Stomach (tissue), 4 donors: Measurements from ENCODE around the gene ACTL7A.

Source experiments
- EP300 ChIP-seq: sonication (generic); formaldehyde crosslinking; IDR thresholded peaks from one replicate; pipeline ENCODE4 v1.6.1; 2017; ENCODE audit warnings: antibody characterized with exemption
- POLR2A ChIP-seq, 4 donors: fragments of 450-650 bp; IDR thresholded peaks; one replicate each; pipeline ENCODE4 v1.6.1; 2016; ENCODE audit warnings: antibody characterized with exemption in 4 of 4, control low read depth in 2 of 4, mild to moderate bottlenecking in 1 of 4, moderate library complexity in 1 of 4
- POLR2AphosphoS5 ChIP-seq, 3 donors: sonication (generic); formaldehyde crosslinking; IDR thresholded peaks; one replicate each; pipeline ENCODE4 v1.6.1; 2016; ENCODE audit warnings: antibody characterized with exemption in 3 of 3
- TF ChIP-seq, protein P1 (sequence below), 7 experiments: fragments of 450-650 bp in 4 of 7; fragments of 200-600 bp in 3 of 7; sonication (generic) in 3 of 7; IDR thresholded peaks; one replicate each; pipeline ENCODE4 v1.5.1; 2016 to 2019; ENCODE audit warnings: antibody characterized with exemption in 7 of 7, control low read depth in 2 of 7, mild to moderate bottlenecking in 1 of 7

DNA sequence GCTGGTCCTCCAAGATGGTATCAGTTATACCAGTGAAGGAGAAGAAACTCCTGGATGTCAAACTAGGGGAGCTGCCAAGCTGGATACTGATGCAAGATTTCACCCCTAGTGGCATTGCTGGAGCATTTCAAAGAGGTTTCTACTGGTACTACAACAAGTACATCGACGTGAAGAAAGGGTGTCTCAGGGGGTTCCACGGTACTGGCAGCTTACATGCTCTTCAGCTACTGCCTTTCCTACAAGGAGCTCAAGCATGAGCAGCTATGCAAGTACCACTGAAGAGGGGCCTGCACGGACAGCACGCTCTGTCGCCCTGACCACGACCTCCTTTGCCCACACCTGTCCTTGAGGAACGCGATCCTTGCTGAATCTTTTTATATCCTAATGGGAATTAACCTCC is 25.7 kb upstream of the ACTL7A start:
- no peak for TF ChIP-seq POLR2A (IDR thresholded peaks at IDR 0.05)
- TF ChIP-seq, protein P1, sequence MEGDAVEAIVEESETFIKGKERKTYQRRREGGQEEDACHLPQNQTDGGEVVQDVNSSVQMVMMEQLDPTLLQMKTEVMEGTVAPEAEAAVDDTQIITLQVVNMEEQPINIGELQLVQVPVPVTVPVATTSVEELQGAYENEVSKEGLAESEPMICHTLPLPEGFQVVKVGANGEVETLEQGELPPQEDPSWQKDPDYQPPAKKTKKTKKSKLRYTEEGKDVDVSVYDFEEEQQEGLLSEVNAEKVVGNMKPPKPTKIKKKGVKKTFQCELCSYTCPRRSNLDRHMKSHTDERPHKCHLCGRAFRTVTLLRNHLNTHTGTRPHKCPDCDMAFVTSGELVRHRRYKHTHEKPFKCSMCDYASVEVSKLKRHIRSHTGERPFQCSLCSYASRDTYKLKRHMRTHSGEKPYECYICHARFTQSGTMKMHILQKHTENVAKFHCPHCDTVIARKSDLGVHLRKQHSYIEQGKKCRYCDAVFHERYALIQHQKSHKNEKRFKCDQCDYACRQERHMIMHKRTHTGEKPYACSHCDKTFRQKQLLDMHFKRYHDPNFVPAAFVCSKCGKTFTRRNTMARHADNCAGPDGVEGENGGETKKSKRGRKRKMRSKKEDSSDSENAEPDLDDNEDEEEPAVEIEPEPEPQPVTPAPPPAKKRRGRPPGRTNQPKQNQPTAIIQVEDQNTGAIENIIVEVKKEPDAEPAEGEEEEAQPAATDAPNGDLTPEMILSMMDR (IDR thresholded peaks at IDR 0.05) = no peak
- no peak for TF ChIP-seq EP300
- no peak for TF ChIP-seq POLR2AphosphoS5 (IDR thresholded peaks at IDR 0.05)
